K562 (cell line): ENCODE data around the gene GFRA1. TPM values are rescaled to one million over a fixed set of nuclear protein-coding genes. Genes with fewer than 3 reads are reported as not detected.

Source experiments
- ATAC-seq: fragments of 200-7000 bp; cut with Tn5 transposase; 3 replicates; pipeline ENCODE4 v1.9.1; 2020; ENCODE audit warnings: moderate library complexity
- BruUV-seq: library from RNA; stranded (reverse); fragments of 400-500 nt; replicated peaks from 2 replicates; lab custom pipeline; 2021; lab: Mats Ljungman, UMichigan
- CTCF ChIA-PET: fragments of 300-600 bp; formaldehyde crosslinking; extraction: SDS; loops from one replicate; lab custom pipeline; 2021; ENCODE audit warnings: low intra/inter-chr PET ratio; lab: Yijun Ruan, JAX
- POLR2A ChIA-PET: fragments of 300-600, 350-650 bp; sonication (Branson Sonifier 250); formaldehyde crosslinking; extraction: SDS; loops from one replicate; lab custom pipeline; 2021; ENCODE audit warnings: antibody characterized with exemption, inconsistent platforms; lab: Yijun Ruan, JAX
- DNase-seq, 4 experiments: peaks; one replicate each; pipeline versions ENCODE4 v3.0.0 to v3.0.0-alpha.2; 2011 to 2018; ENCODE audit warnings: low spot score in 3 of 4, mixed read lengths in 3 of 4; ENCODE audit errors: extremely low read depth in 1 of 4
- FAIRE-seq: peaks from 2 replicates; lab custom pipeline; 2011; peaks lifted over from hg19 to GRCh38; lab: Jason Lieb, UNC
- H2AFZ ChIP-seq: 2 replicates; pipeline ENCODE4 v1.6.0; 2011; ENCODE audit warnings: low read depth, low read length, control low read depth, inconsistent platforms
- H3K27ac ChIP-seq: fragments of 200-600 bp; 3 replicates; pipeline ENCODE4 v1.8.0; 2011; ENCODE audit warnings: low read depth, mild to moderate bottlenecking, control low read depth, inconsistent platforms, low read length, moderate library complexity, mixed read lengths; ENCODE audit errors: extremely low read depth
- H3K27me3 ChIP-seq, 2 experiments: fragments of 300-600 bp in 1 of 2; 2 replicates in 1 of 2; 3 replicates in 1 of 2; pipeline versions ENCODE4 v1.6.0 to v1.8.0; 2011; ENCODE audit warnings: inconsistent platforms in 2 of 2, low read length in 2 of 2, mild to moderate bottlenecking in 1 of 2, mixed read lengths in 1 of 2, moderate library complexity in 1 of 2; ENCODE audit not compliant: control insufficient read depth in 2 of 2, insufficient read depth in 2 of 2
- H3K36me3 ChIP-seq: fragments of 300-600 bp; 3 replicates; pipeline ENCODE4 v1.8.0; 2011; ENCODE audit warnings: mild to moderate bottlenecking, low read length, inconsistent platforms; ENCODE audit not compliant: control insufficient read depth, insufficient read depth
- H3K4me1 ChIP-seq, 2 experiments: fragments of 200-600 bp in 1 of 2; replicated peaks in 1 of 2; 2 replicates in 1 of 2; 3 replicates in 1 of 2; pipeline versions ENCODE4 v1.5.1 to v1.8.0; 2011; ENCODE audit warnings: inconsistent platforms in 2 of 2, low read length in 2 of 2, mild to moderate bottlenecking in 1 of 2, mixed read lengths in 1 of 2, moderate library complexity in 1 of 2; ENCODE audit not compliant: control insufficient read depth in 2 of 2, insufficient read depth in 2 of 2
- H3K4me2 ChIP-seq: 2 replicates; pipeline ENCODE4 v1.6.1; 2011; ENCODE audit warnings: low read length, control low read depth, inconsistent platforms, mixed read lengths; ENCODE audit not compliant: insufficient read depth
- H3K4me3 ChIP-seq: fragments of 200-600 bp; sonication (generic), shearing (Covaris generic); 2 replicates; pipeline ENCODE4 v1.5.1; 2016; ENCODE audit warnings: control low read depth, inconsistent platforms
- H3K79me2 ChIP-seq: fragments of 200-600 bp; 3 replicates; pipeline ENCODE4 v1.8.0; 2011; ENCODE audit warnings: low read length, inconsistent platforms; ENCODE audit not compliant: control insufficient read depth, insufficient read depth
- H3K9ac ChIP-seq, 2 experiments: 2 replicates each; pipeline versions ENCODE4 v1.6.0 to v1.6.1; 2011; ENCODE audit warnings: low read depth in 2 of 2, low read length in 2 of 2, control low read depth in 1 of 2, inconsistent platforms in 1 of 2, mild to moderate bottlenecking in 1 of 2, mixed read lengths in 1 of 2; ENCODE audit not compliant: insufficient read depth in 1 of 2
- H3K9me1 ChIP-seq: one replicate; pipeline ENCODE4 v1.6.0; 2011; ENCODE audit warnings: inconsistent platforms, mild to moderate bottlenecking, low read length, moderate library complexity; ENCODE audit not compliant: control insufficient read depth, insufficient read depth
- H3K9me3 ChIP-seq: replicated peaks from 2 replicates; pipeline ENCODE4 v1.5.1; 2011; ENCODE audit warnings: low read depth, low read length, inconsistent platforms; ENCODE audit not compliant: control insufficient read depth, insufficient read depth
- H4K20me1 ChIP-seq: replicated peaks from 2 replicates; pipeline ENCODE4 v1.6.1; 2011; ENCODE audit warnings: low read length, inconsistent platforms, mixed read lengths; ENCODE audit not compliant: control insufficient read depth, insufficient read depth
- FOXP1 ChIP-seq: sonication (generic); formaldehyde crosslinking; IDR thresholded peaks from 2 replicates; pipeline ENCODE4 v1.8.0; 2022; ENCODE audit warnings: mild to moderate bottlenecking, missing genetic modification reagents
- GABPA ChIP-seq: fragments of 200-800 bp; sonication (Bioruptor generic); conservative IDR thresholded peaks from 2 replicates; pipeline ENCODE4 v1.6.1; 2016; ENCODE audit warnings: low read depth, missing genetic modification characterization, missing compliant biosample characterization
- GTF2E2 ChIP-seq: fragments of 200-800 bp; sonication (Bioruptor generic); IDR thresholded peaks from 2 replicates; pipeline ENCODE4 v1.6.1; 2016; ENCODE audit warnings: missing genetic modification characterization, missing compliant biosample characterization
- HNRNPL ChIP-seq: fragments of 200-400 bp; formaldehyde crosslinking; IDR thresholded peaks from 2 replicates; pipeline ENCODE4 v1.6.1; 2017; ENCODE audit warnings: low read depth, mild to moderate bottlenecking, low read length
- L3MBTL2 ChIP-seq: fragments of 450-650 bp; IDR thresholded peaks from 2 replicates; pipeline ENCODE4 v1.6.1; 2016; ENCODE audit warnings: mild to moderate bottlenecking, moderate library complexity
- MCM3 ChIP-seq: fragments of 450-650 bp; IDR thresholded peaks from 2 replicates; pipeline ENCODE4 v1.6.1; 2016
- MXI1 ChIP-seq: IDR thresholded peaks from 2 replicates; pipeline ENCODE4 v1.6.1; 2011; ENCODE audit warnings: low read depth, mild to moderate bottlenecking, improper control_type of control experiment, low read length
- NEUROD1 ChIP-seq: fragments of 150-350 bp; IDR thresholded peaks from 2 replicates; pipeline ENCODE4 v1.6.1; 2014; ENCODE audit warnings: borderline replicate concordance, low read length, low read depth; ENCODE audit not compliant: partially characterized antibody
- SRSF3 ChIP-seq: fragments of 200-400 bp; formaldehyde crosslinking; IDR thresholded peaks from 2 replicates; pipeline ENCODE4 v1.6.1; 2016; ENCODE audit warnings: mild to moderate bottlenecking, low read length, moderate library complexity; ENCODE audit not compliant: insufficient read depth
- TCF3 ChIP-seq: sonication (generic); formaldehyde crosslinking; IDR thresholded peaks from 2 replicates; pipeline ENCODE4 v1.4.0; 2020; ENCODE audit warnings: mild to moderate bottlenecking, missing genetic modification reagents
- ZBTB17 ChIP-seq: fragments of 450-650 bp; formaldehyde crosslinking; IDR thresholded peaks from 2 replicates; pipeline ENCODE4 v1.4.0; 2020; ENCODE audit warnings: mild to moderate bottlenecking
- ZNF12 ChIP-seq: sonication (generic); formaldehyde crosslinking; IDR thresholded peaks from 2 replicates; pipeline ENCODE4 v1.4.0; 2020; ENCODE audit warnings: mild to moderate bottlenecking, missing genetic modification reagents
- ZNF311 ChIP-seq: fragments of 250-450 bp; sonication (Bioruptor Pico); IDR thresholded peaks from 2 replicates; pipeline ENCODE4 v1.4.0; 2020; ENCODE audit warnings: mild to moderate bottlenecking, moderate library complexity
- ZNF589 ChIP-seq: fragments of 200-800 bp; sonication (Bioruptor generic); IDR thresholded peaks from 2 replicates; pipeline ENCODE4 v1.6.1; 2016; ENCODE audit warnings: low read depth, missing genetic modification characterization, missing compliant biosample characterization
- WGBS: fragments of 100-300 bp; shearing (Covaris generic); methylation state at CpG from one replicate; pipeline ENCODE4 v1.1.6; 2016; ENCODE audit warnings: low coverage, mixed read lengths; ENCODE audit not compliant: insufficient coverage; ENCODE audit errors: missing lambda C conversion rate; 5-methylcytosine and 5-hydroxymethylcytosine counted together
- in situ Hi-C: fragments of 300-500 bp; cut with MboI; formaldehyde crosslinking; loops from 4 replicates; pipeline ENCODE4 v1.15.0; 2018; ENCODE audit warnings: inconsistent platforms, mixed read lengths
- intact Hi-C: fragments of 100-400 bp; cut with micrococcal nuclease; formaldehyde crosslinking; loops from 2 replicates; pipeline ENCODE4 v1.14.2; 2022
- polyA plus RNA-seq, 8 experiments: library from polyadenylated mRNA; depleted of rRNA in 4 of 8; stranded (reverse) in 5 of 8; unstranded in 3 of 8; fragments of >200 nt; fragmentation: Nextera tagmentation in 2 of 8; fragmentation: Illumina TruSeq in 1 of 8; extraction: Ambion mirVana in 2 of 8; extraction: Trizol in 1 of 8; gene quantifications; 2 replicates each; pipeline versions ENCODE4 v1.2.1 to v1.2.3, GENCODE V29; 2011 to 2014; ENCODE audit warnings: inconsistent platforms in 1 of 8, missing spikeins in 1 of 8
- total RNA-seq, 7 experiments: library from RNA; depleted of rRNA in 6 of 7; stranded (reverse); fragments of >200 nt in 6 of 7; fragmentation: Illumina TruSeq in 2 of 7; extraction: Trizol in 2 of 7; gene quantifications; 2 replicates each; pipeline versions ENCODE4 v1.2.1 to v1.2.3, GENCODE V29; 2011 to 2021; ENCODE audit warnings: low replicate concordance in 1 of 7
- TF ChIP-seq, protein P1 (sequence below): fragments of 250-450 bp; sonication (Bioruptor Pico); IDR thresholded peaks from 2 replicates; pipeline ENCODE4 v1.8.0; 2022; ENCODE audit warnings: inconsistent platforms, mild to moderate bottlenecking, moderate library complexity, borderline replicate concordance

Gene GFRA1
- total and polyA plus RNA-seq, 9 of the 15 experiments (the other 6 are each of a cell fraction or from before 2014, with no cell fraction given) = 0.04 TPM; not detected in 8

GRCh38 chr10:116106611-116107010 is 166.4 kb downstream of the GFRA1 start:
- no peak for TF ChIP-seq MXI1
- TF ChIP-seq MCM3 = no peak
- TF ChIP-seq ZNF311 (CRISPR knock-in tag) = no peak
- no peak for TF ChIP-seq HNRNPL
- TF ChIP-seq, protein P1, sequence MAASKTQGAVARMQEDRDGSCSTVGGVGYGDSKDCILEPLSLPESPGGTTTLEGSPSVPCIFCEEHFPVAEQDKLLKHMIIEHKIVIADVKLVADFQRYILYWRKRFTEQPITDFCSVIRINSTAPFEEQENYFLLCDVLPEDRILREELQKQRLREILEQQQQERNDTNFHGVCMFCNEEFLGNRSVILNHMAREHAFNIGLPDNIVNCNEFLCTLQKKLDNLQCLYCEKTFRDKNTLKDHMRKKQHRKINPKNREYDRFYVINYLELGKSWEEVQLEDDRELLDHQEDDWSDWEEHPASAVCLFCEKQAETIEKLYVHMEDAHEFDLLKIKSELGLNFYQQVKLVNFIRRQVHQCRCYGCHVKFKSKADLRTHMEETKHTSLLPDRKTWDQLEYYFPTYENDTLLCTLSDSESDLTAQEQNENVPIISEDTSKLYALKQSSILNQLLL (CRISPR knock-in tag) = no peak
- no peak for TF ChIP-seq NEUROD1
- no peak for TF ChIP-seq GABPA (tag)
- TF ChIP-seq ZBTB17 (CRISPR knock-in tag) = no peak
- TF ChIP-seq L3MBTL2 = no peak
- TF ChIP-seq ZNF589 (CRISPR knock-in tag) = no peak
- no peak for TF ChIP-seq FOXP1 (CRISPR knock-in tag)
- no peak for TF ChIP-seq SRSF3
- TF ChIP-seq ZNF12 (CRISPR knock-in tag) = no peak
- TF ChIP-seq GTF2E2 (tag) = no peak
- no peak for TF ChIP-seq TCF3
- Histone ChIP-seq H3K9ac (no peak overlapping the region), H3K79me2 (no peaks in the 10 kb centered on the region), H3K9me1 (no peaks in the 10 kb centered on the region), H3K9me3 (no peaks in the 10 kb centered on the region), H3K4me3 (no peak overlapping the region), H2AFZ (no peak overlapping the region), H3K27ac (no peak overlapping the region), H3K27me3 (no peaks in the 10 kb centered on the region), H4K20me1 (no peaks in the 10 kb centered on the region), H3K4me1 (no peaks in the 10 kb centered on the region), H3K36me3 (no peaks in the 10 kb centered on the region), H3K4me2 (no peak overlapping the region)
- ChIA-PET CTCF (no interaction called here), POLR2A (no interaction called here)
- intact Hi-C loops = no loop called here
- WGBS = 0% methylated on average over 4 of the region's 5 CpGs
- BruUV-seq = no TSS peak
- in situ Hi-C loops = no loop called here
- FAIRE-seq (no peak), ATAC-seq (no peak), DNase-seq (no peak)
